CD4-positive, CD25-positive, alpha-beta regulatory T cell (primary cell): Measurements from ENCODE around the gene CTPS1. TPM values are rescaled to one million over a fixed set of nuclear protein-coding genes. Genes with fewer than 3 reads are reported as not detected.

Experiments used
- ATAC-seq, 2 donors: fragments of 150-1000 bp; cut with Tn5 transposase; one replicate each; pipeline ENCODE4 v1.10.0; 2021; ENCODE audit warnings: low read depth in 2 of 2, moderate number of reproducible peaks in 2 of 2, moderate library complexity in 1 of 2
- DNase-seq, 3 donors: peaks; one replicate each; pipeline versions ENCODE4 v3.0.0 to v3.0.0-alpha.2; 2012 to 2022; ENCODE audit warnings: mixed read lengths in 1 of 3
- H3K27ac ChIP-seq: one replicate; pipeline ENCODE4 v1.7.0; 2013; ENCODE audit warnings: mild to moderate bottlenecking, low read length; ENCODE audit not compliant: insufficient read depth, poor library complexity, severe bottlenecking
- H3K27me3 ChIP-seq: one replicate; pipeline ENCODE4 v1.7.0; 2013; ENCODE audit warnings: low read length; ENCODE audit not compliant: control insufficient read depth, insufficient read depth
- H3K36me3 ChIP-seq: one replicate; pipeline ENCODE4 v1.7.0; 2013; ENCODE audit warnings: mild to moderate bottlenecking, low read length, moderate library complexity; ENCODE audit not compliant: control insufficient read depth, insufficient read depth
- H3K4me1 ChIP-seq: 2 replicates; pipeline ENCODE4 v1.7.0; 2013; ENCODE audit warnings: mild to moderate bottlenecking, low read length; ENCODE audit not compliant: insufficient read depth, control insufficient read depth, poor library complexity, severe bottlenecking
- H3K4me3 ChIP-seq: one replicate; pipeline ENCODE4 v1.7.0; 2013; ENCODE audit warnings: low read depth, mild to moderate bottlenecking, low read length, moderate library complexity
- H3K9me3 ChIP-seq, 2 experiments: 1 replicate in 1 of 2; 2 replicates in 1 of 2; pipeline ENCODE4 v1.7.0; 2013; ENCODE audit warnings: low read length in 2 of 2, mild to moderate bottlenecking in 1 of 2, moderate library complexity in 1 of 2; ENCODE audit not compliant: control insufficient read depth in 2 of 2
- H3K27ac Mint-ChIP-seq, 3 donors: one replicate each; pipeline ENCODE4 v1.8.0; 2020 to 2022; ENCODE audit warnings: mild to moderate bottlenecking in 3 of 3, mixed read lengths in 3 of 3, moderate library complexity in 2 of 3
- H3K27me3 Mint-ChIP-seq: one replicate; pipeline ENCODE4 v1.8.0; 2022; ENCODE audit warnings: mild to moderate bottlenecking, mixed read lengths
- H3K36me3 Mint-ChIP-seq: one replicate; pipeline ENCODE4 v1.8.0; 2020; ENCODE audit warnings: mixed read lengths
- H3K4me1 Mint-ChIP-seq, 4 donors: one replicate each; pipeline ENCODE4 v1.8.0; 2020 to 2022; ENCODE audit warnings: mixed read lengths in 4 of 4, mild to moderate bottlenecking in 1 of 4
- H3K4me3 Mint-ChIP-seq, 4 donors: one replicate each; pipeline ENCODE4 v1.8.0; 2020 to 2022; ENCODE audit warnings: mild to moderate bottlenecking in 4 of 4, mixed read lengths in 4 of 4, moderate library complexity in 3 of 4
- H3K9me3 Mint-ChIP-seq, 7 donors: one replicate each; pipeline ENCODE4 v1.8.0; 2020 to 2022; ENCODE audit warnings: mixed read lengths in 7 of 7, mild to moderate bottlenecking in 3 of 7, moderate library complexity in 2 of 7
- polyA plus RNA-seq, 4 donors: library from polyadenylated mRNA; unstranded; fragments of 300-500 nt; fragmentation: Illumina TruSeq; gene quantifications; one replicate each; pipeline ENCODE4 v1.2.3, GENCODE V29; 2021
- total RNA-seq: library from RNA; stranded (reverse); gene quantifications from one replicate; pipeline ENCODE4 v1.2.3, GENCODE V29; 2022

The CTPS1 gene
- total and polyA plus RNA-seq, 5 donors from 2014 or later = 12.5 to 42.5 (median 13.5) TPM

DNA sequence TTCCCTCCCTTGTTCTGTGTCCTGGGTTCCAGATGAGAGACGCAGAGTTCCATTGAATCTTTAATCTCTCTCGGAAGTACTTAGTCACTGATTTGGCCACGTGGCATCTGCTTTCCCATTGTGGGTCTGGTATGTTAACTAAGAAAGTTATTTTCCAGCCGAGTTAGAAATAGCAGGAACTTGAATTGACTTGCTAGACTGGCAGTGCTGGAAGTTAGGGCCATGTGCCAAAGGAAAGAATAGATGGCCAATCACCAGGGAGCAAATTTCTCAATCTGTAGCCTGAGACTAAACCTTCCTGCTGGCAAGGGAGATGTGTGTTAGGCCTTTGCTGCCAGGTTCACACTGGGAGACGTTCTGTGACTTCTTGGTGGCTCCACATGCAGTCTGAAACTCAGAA is 66.2 kb downstream of the CTPS1 start:
- DNase-seq = no peak
- Histone ChIP-seq H3K9me3 (no peaks in the 10 kb centered on the region), H3K27me3 (no peaks in the 10 kb centered on the region), H3K36me3 (peaks cover 26% of the 10 kb centered on the region), H3K27ac (no peak overlapping the region), H3K4me3 (no peak overlapping the region), H3K4me1 (peaks cover 9% of the 10 kb centered on the region)
- Mint-ChIP-seq H3K4me3 (no peak overlapping the region), H3K27ac (peak overlapping the region in 1 of 3 donors; percentile 39), H3K9me3 (no peaks in the 10 kb centered on the region), H3K27me3 (no peaks in the 10 kb centered on the region), H3K36me3 (peaks cover 50% of the 10 kb centered on the region), H3K4me1 (peaks cover 8 to 15% (median 14%) of the 10 kb centered on the region in 4 donors)
- ATAC-seq = no peak

DNA sequence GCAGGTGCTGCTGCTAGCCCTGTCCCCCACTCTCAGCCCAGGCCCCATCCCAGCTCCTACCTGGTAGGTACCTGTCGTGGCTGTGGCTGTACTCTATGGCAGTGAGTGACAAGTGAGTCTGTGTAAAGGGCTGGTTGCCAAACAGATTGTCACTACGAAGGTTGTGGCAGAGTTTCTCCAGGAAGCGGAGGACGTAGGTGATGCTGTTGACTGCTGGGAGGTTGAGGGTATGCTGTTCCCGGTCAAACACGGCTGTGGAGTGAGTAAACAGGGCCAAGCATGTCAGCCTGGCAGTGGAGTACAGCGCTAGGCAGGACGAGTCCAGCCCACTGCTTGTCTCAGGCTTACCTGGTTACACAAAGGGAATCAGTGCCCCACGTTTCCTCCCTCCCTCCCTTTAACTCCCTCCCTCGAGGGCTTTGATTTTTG is 66.9 kb downstream of the CTPS1 start:
- Histone ChIP-seq H3K4me3 (no peak overlapping the region), H3K27me3 (no peaks in the 10 kb centered on the region), H3K27ac (no peak overlapping the region), H3K4me1 (peaks cover 9% of the 10 kb centered on the region), H3K36me3 (peaks cover 32% of the 10 kb centered on the region), H3K9me3 (no peaks in the 10 kb centered on the region)
- H3K36me3 Mint-ChIP-seq = peaks cover 50% of the 10 kb centered on the region
- H3K4me3 Mint-ChIP-seq = no peak overlapping the region
- no peaks in the 10 kb centered on the region for H3K27me3 Mint-ChIP-seq
- DNase-seq (no peak), ATAC-seq (no peak)
- H3K9me3 Mint-ChIP-seq = no peaks in the 10 kb centered on the region
- peaks cover 8 to 15% (median 14%) of the 10 kb centered on the region in 4 donors for H3K4me1 Mint-ChIP-seq
- peak overlapping the region in 1 of 3 donors; percentile 38 for H3K27ac Mint-ChIP-seq

DNA sequence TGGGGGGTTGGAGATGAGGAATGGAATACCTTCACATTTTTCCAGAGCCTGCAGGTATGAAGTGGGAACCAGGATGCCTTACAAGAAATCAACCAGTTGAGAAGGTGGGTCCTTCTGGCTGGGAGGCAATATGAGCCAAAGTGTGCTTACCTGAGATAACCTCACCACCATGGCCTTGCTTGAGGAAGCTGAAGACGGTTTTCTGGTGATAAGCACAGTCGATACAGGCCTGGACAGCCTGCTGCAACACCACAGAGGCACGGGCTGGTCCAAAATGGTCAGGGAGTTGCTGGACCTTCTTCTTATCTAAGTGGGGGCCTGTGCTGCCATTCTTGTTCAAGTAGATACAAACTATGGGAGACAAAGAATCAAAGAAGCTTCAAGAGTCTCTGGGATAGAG is 69.0 kb downstream of the CTPS1 start:
- no peak overlapping the region for H3K27ac ChIP-seq
- no peak overlapping the region for H3K4me3 ChIP-seq
- Mint-ChIP-seq H3K9me3 (no peaks in the 10 kb centered on the region), H3K27me3 (no peaks in the 10 kb centered on the region), H3K36me3 (peaks cover 53% of the 10 kb centered on the region), H3K27ac (no peak overlapping the region), H3K4me1 (peaks cover 8 to 14% (median 13%) of the 10 kb centered on the region in 4 donors), H3K4me3 (no peak overlapping the region)
- peaks cover 42% of the 10 kb centered on the region for H3K36me3 ChIP-seq
- peaks cover 9% of the 10 kb centered on the region for H3K4me1 ChIP-seq
- DNase-seq (no peak), ATAC-seq (no peak)
- H3K9me3 ChIP-seq = no peaks in the 10 kb centered on the region
- H3K27me3 ChIP-seq = no peaks in the 10 kb centered on the region

DNA sequence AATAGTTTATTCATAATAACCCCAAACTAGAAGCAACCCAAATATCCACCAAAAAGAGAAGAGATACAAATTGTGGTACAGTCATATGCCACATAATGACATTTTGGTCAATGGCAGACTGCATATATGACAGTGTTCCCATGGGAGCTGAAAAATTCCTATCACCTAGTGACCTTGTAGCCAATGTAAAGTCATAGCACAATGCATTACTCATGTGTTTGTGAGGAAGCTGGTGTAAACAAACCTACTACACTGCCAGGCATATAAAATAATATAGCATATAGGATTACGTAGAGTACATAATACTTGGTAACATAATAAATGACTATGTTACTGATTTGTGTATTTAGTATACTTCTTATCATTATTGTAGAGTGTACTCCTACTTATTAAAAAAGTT is 71.5 kb downstream of the CTPS1 start:
- Histone ChIP-seq H3K4me3 (no peak overlapping the region), H3K27ac (no peak overlapping the region), H3K9me3 (no peaks in the 10 kb centered on the region), H3K4me1 (no peaks in the 10 kb centered on the region), H3K27me3 (no peaks in the 10 kb centered on the region), H3K36me3 (peaks cover 26% of the 10 kb centered on the region)
- Mint-ChIP-seq H3K27ac (no peak overlapping the region), H3K4me1 (peaks cover 0 to 9% (median 3%) of the 10 kb centered on the region in 4 donors), H3K4me3 (no peak overlapping the region), H3K36me3 (peaks cover 43% of the 10 kb centered on the region), H3K9me3 (no peaks in the 10 kb centered on the region), H3K27me3 (no peaks in the 10 kb centered on the region)
- ATAC-seq (no peak), DNase-seq (no peak)

DNA sequence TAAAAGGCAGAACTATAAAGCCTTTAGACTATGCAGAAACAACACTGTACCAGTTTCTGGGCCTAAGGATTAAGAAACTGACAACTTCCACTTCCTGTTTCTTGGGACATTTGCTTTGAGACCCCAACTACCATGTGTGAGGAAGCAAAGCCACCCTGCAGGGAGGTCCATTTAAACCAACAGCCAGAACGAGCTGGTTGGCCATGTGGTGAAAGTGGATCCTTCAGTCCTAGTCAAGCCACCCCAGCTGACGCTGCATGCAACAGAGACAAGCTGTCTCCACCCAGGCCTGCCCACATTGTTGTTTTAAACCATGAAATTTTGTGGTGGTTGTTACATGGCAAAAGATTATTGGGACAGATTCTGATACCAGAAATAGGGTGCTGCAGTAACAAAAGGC is 73.8 kb downstream of the CTPS1 start:
- ATAC-seq = no peak
- peaks cover 25% of the 10 kb centered on the region for H3K36me3 ChIP-seq
- no peaks in the 10 kb centered on the region for H3K9me3 Mint-ChIP-seq
- no peaks in the 10 kb centered on the region for H3K27me3 Mint-ChIP-seq
- no peaks in the 10 kb centered on the region for H3K4me1 ChIP-seq
- H3K9me3 ChIP-seq = no peaks in the 10 kb centered on the region
- no peak overlapping the region for H3K4me3 Mint-ChIP-seq
- H3K36me3 Mint-ChIP-seq = peaks cover 31% of the 10 kb centered on the region
- H3K4me3 ChIP-seq = no peak overlapping the region
- no peaks in the 10 kb centered on the region for H3K27me3 ChIP-seq
- no peak for DNase-seq
- H3K27ac ChIP-seq = no peak overlapping the region
- H3K4me1 Mint-ChIP-seq = peaks cover 0 to 2% (median 0%) of the 10 kb centered on the region in 4 donors
- H3K27ac Mint-ChIP-seq = peak overlapping the region in 1 of 3 donors; percentile 26

DNA sequence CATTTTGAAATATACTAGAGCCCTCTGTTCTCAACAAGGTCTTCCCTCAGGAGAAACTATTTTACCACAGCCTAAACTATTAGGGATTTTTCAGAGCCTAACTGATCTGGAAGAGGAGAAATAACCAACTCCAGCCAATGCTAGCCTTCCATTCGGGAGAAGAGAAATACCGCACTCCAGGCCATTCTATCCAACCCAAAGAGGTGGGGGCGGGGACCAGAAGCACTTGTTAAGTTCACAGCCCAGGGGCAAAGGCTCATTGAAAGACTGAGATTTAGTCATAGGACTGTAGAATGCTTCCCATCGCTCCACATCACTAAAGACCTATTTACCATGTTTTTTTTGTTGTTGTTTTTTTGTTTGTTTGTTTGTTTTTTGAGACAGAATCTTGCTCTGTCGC is 77.4 kb downstream of the CTPS1 start:
- Mint-ChIP-seq H3K9me3 (no peaks in the 10 kb centered on the region), H3K4me3 (no peak overlapping the region), H3K36me3 (peaks cover 44% of the 10 kb centered on the region), H3K4me1 (peaks cover 0 to 7% (median 1%) of the 10 kb centered on the region in 4 donors), H3K27ac (no peak overlapping the region), H3K27me3 (no peaks in the 10 kb centered on the region)
- H3K36me3 ChIP-seq = peaks cover 18% of the 10 kb centered on the region
- no peaks in the 10 kb centered on the region for H3K9me3 ChIP-seq
- H3K27ac ChIP-seq = no peak overlapping the region
- ATAC-seq (no peak), DNase-seq (no peak)
- no peak overlapping the region for H3K4me3 ChIP-seq
- no peaks in the 10 kb centered on the region for H3K4me1 ChIP-seq
- no peaks in the 10 kb centered on the region for H3K27me3 ChIP-seq

Other genes with a start within 250 kb of the CTPS1 start
- 0.44 TPM for gene KCNQ4, start 195.9 kb upstream of the CTPS1 start, total RNA-seq
- gene KCNQ4, start 195.9 kb upstream of the CTPS1 start, polyA plus RNA-seq = under 1 TPM in 3 of 4 donors, not detected in 1; 0.10 to 0.25 (median 0.13) TPM
- gene CITED4, start 117.3 kb upstream of the CTPS1 start, total RNA-seq = 14.8 TPM
- gene CITED4, start 117.3 kb upstream of the CTPS1 start, polyA plus RNA-seq = 10 to 100 TPM in 3 of 4 donors, 1 to 10 TPM in 1; 7.0 to 15.8 (median 13.3) TPM
- gene SLFNL1, start 42.0 kb downstream of the CTPS1 start, total RNA-seq = 0.30 TPM
- gene SLFNL1, start 42.0 kb downstream of the CTPS1 start, polyA plus RNA-seq = under 1 TPM in 3 of 4 donors, not detected in 1; 0.07 to 0.41 (median 0.38) TPM